Kidney (tissue), 14 donors: ENCODE data around the gene SPATA6L. TPM values are rescaled to one million over a fixed set of nuclear protein-coding genes. Genes with fewer than 3 reads are reported as not detected.

Source experiments
- DNase-seq, 5 donors: peaks; one replicate each; pipeline ENCODE4 v3.0.0-alpha.2; 2013 to 2020
- FAIRE-seq: peaks from 2 replicates; lab custom pipeline; 2012; peaks lifted over from hg19 to GRCh38; lab: Jason Lieb, UNC
- H3K27ac ChIP-seq, 2 donors: one replicate each; pipeline ENCODE4 v1.7.0; 2013; ENCODE audit warnings: low read depth in 2 of 2, low read length in 2 of 2, inconsistent platforms in 1 of 2
- H3K27me3 ChIP-seq: one replicate; pipeline ENCODE4 v1.7.1; 2013; ENCODE audit warnings: low read length, inconsistent platforms; ENCODE audit not compliant: control insufficient read depth, insufficient read depth
- H3K36me3 ChIP-seq, 3 donors: one replicate each; pipeline versions ENCODE4 v1.7.0 to v1.7.1; 2013; ENCODE audit warnings: low read length in 3 of 3, control low read depth in 1 of 3, inconsistent platforms in 1 of 3; ENCODE audit not compliant: insufficient read depth in 3 of 3, control insufficient read depth in 2 of 3
- H3K4me1 ChIP-seq, 3 donors: one replicate each; pipeline versions ENCODE4 v1.7.0 to v1.7.1; 2013; ENCODE audit warnings: low read length in 3 of 3, inconsistent platforms in 1 of 3, low read depth in 1 of 3; ENCODE audit not compliant: control insufficient read depth in 2 of 3, insufficient read depth in 2 of 3
- H3K4me3 ChIP-seq, 3 donors: one replicate each; pipeline versions ENCODE4 v1.7.0 to v1.8.1; 2013; ENCODE audit warnings: low read length in 3 of 3, control low read depth in 1 of 3, inconsistent platforms in 1 of 3
- H3K9ac ChIP-seq, 3 donors: one replicate each; pipeline versions ENCODE4 v1.7.0 to v1.7.1; 2013; ENCODE audit warnings: low read length in 3 of 3, control low read depth in 1 of 3, inconsistent platforms in 1 of 3
- H3K9me3 ChIP-seq, 3 donors: one replicate each; pipeline versions ENCODE4 v1.7.0 to v1.7.1; 2013; ENCODE audit warnings: low read length in 3 of 3, control low read depth in 1 of 3, inconsistent platforms in 1 of 3; ENCODE audit not compliant: control insufficient read depth in 2 of 3, insufficient read depth in 1 of 3
- intact Hi-C: fragments of 100-400 bp; cut with DNase I; formaldehyde crosslinking; loops from one replicate; pipeline ENCODE4 v1.11.1; 2022
- polyA plus RNA-seq: library from polyadenylated mRNA; stranded (reverse); fragments of 350-450 nt; fragmentation: Illumina TruSeq; extraction: RNeasy Lipid Tissue Mini Kit (QIAGEN cat#74804); gene quantifications from one replicate; pipeline ENCODE4 v1.2.3, GENCODE V29; 2014; ENCODE audit warnings: low read depth, low replicate concordance; ENCODE audit not compliant: insufficient read depth
- total RNA-seq: library from RNA; stranded (reverse); fragmentation: NEBNext Ultra II Directional; extraction: Animal tissue kit (Norgen Biotek cat#: 25700); gene quantifications from one replicate; pipeline ENCODE4 v1.2.1, GENCODE V29; 2021
- TF ChIP-seq, protein P1 (sequence below): IDR thresholded peaks from 3 replicates; pipeline ENCODE4 v1.5.1; 2012; ENCODE audit warnings: mild to moderate bottlenecking, moderate library complexity, borderline replicate concordance; ENCODE audit not compliant: insufficient read depth; ENCODE audit errors: extremely low read depth
- donor health status: control.
- donor health status: control.
- donor health status: control.
- donor health status: control.
- donor health status: control.
- donor health status: DM: yes; HTN: yes; CAD: no.
- donor health status: Normal renal cell carcinoma (clear cell type).

The SPATA6L gene
- total and polyA plus RNA-seq, 2 donors from 2014 or later = 1.5 to 15.1 TPM

DNA sequence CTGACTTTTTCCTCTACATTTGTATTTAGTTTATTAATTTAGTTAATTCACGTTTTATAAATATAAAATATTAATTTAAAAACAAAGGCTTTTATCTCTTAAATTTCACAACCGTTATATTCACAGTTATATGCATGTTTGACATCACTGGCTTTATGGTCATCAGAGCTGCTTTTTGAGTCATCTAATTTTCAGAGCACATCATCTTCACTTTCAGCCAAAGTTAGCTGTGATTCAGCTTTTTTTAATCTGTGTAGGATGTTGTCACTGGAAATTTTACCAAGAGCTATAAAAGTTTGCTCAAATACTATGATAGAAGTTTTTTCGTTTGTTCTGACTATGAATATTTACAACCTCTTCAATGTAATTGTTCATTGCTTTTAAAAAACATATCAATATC lies 25.5 kb upstream of the SPATA6L start:
- Histone ChIP-seq H3K4me1 (no peaks in the 10 kb centered on the region), H3K27ac (no peak overlapping the region), H3K27me3 (no peaks in the 10 kb centered on the region), H3K9me3 (no peaks in the 10 kb centered on the region), H3K36me3 (peaks cover 0 to 21% (median 4%) of the 10 kb centered on the region in 3 donors), H3K9ac (no peak overlapping the region), H3K4me3 (no peak overlapping the region)
- TF ChIP-seq, protein P1, sequence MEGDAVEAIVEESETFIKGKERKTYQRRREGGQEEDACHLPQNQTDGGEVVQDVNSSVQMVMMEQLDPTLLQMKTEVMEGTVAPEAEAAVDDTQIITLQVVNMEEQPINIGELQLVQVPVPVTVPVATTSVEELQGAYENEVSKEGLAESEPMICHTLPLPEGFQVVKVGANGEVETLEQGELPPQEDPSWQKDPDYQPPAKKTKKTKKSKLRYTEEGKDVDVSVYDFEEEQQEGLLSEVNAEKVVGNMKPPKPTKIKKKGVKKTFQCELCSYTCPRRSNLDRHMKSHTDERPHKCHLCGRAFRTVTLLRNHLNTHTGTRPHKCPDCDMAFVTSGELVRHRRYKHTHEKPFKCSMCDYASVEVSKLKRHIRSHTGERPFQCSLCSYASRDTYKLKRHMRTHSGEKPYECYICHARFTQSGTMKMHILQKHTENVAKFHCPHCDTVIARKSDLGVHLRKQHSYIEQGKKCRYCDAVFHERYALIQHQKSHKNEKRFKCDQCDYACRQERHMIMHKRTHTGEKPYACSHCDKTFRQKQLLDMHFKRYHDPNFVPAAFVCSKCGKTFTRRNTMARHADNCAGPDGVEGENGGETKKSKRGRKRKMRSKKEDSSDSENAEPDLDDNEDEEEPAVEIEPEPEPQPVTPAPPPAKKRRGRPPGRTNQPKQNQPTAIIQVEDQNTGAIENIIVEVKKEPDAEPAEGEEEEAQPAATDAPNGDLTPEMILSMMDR = no peak
- DNase-seq (no peak), FAIRE-seq (no peak)
- intact Hi-C loops = no loop called here

GRCh38 chr9:4690144-4690543 lies 23.9 kb upstream of the SPATA6L start:
- intact Hi-C loops = no loop called here
- no peaks in the 10 kb centered on the region for H3K27me3 ChIP-seq
- DNase-seq (no peak), FAIRE-seq (no peak)
- TF ChIP-seq, protein P1 = no peak
- peaks cover 2 to 35% (median 6%) of the 10 kb centered on the region in 3 donors for H3K36me3 ChIP-seq
- no peaks in the 10 kb centered on the region for H3K9me3 ChIP-seq
- no peak overlapping the region for H3K9ac ChIP-seq
- no peak overlapping the region for H3K27ac ChIP-seq
- H3K4me1 ChIP-seq = no peaks in the 10 kb centered on the region
- no peak overlapping the region for H3K4me3 ChIP-seq

DNA sequence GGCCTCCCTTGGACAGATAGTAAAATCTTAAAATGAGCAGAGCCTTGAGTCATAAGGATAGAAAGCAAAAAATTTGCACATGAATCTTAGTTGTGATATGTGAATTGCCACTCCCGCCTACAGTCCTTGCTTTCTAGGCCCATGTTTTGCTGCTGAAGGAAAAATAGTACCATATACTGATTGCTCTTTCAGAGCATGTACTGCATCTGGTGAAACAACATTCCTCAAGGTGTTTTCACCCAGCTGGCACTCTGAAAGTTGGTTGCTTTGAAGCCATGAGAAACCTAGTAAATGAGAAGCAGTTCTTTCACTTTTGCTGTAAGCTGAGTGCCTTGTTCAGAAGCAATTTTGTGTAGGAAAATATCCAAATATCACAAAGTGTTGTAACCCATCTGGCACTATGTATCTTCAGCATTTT lies 23.4 kb upstream of the SPATA6L start:
- Histone ChIP-seq H3K9me3 (no peaks in the 10 kb centered on the region), H3K27ac (peak overlapping the region in 1 of 2 donors; percentile 18), H3K9ac (no peak overlapping the region), H3K27me3 (no peaks in the 10 kb centered on the region), H3K4me1 (no peaks in the 10 kb centered on the region), H3K4me3 (no peak overlapping the region), H3K36me3 (peaks cover 2 to 35% (median 9%) of the 10 kb centered on the region in 3 donors)
- intact Hi-C loops = no loop called here
- FAIRE-seq = no peak
- TF ChIP-seq, protein P1 = no peak
- peak in 2 of 5 donors; percentile 30 to 58 for DNase-seq

GRCh38 chr9:4689021-4689420 lies 22.7 kb upstream of the SPATA6L start:
- no peak overlapping the region for H3K27ac ChIP-seq
- no peaks in the 10 kb centered on the region for H3K9me3 ChIP-seq
- intact Hi-C loops = no loop called here
- H3K27me3 ChIP-seq = no peaks in the 10 kb centered on the region
- no peaks in the 10 kb centered on the region for H3K4me1 ChIP-seq
- TF ChIP-seq, protein P1 = no peak
- H3K9ac ChIP-seq = no peak overlapping the region
- FAIRE-seq (no peak), DNase-seq (no peak)
- peaks cover 2 to 34% (median 9%) of the 10 kb centered on the region in 3 donors for H3K36me3 ChIP-seq
- no peak overlapping the region for H3K4me3 ChIP-seq
